Right lobe of liver (tissue), 4 donors: Measurements from ENCODE around the gene ADGRA1.

Source experiments
- POLR2A ChIP-seq: fragments of 450-650 bp; IDR thresholded peaks from one replicate; pipeline ENCODE4 v1.6.1; 2017; ENCODE audit warnings: antibody characterized with exemption, mild to moderate bottlenecking
- TF ChIP-seq, protein P1 (sequence below), 4 donors: fragments of 200-600 bp in 3 of 4; fragments of 450-650 bp in 1 of 4; IDR thresholded peaks; one replicate each; pipeline versions ENCODE4 v1.5.1 to v1.8.0; 2016 to 2022; ENCODE audit warnings: antibody characterized with exemption in 4 of 4, mild to moderate bottlenecking in 2 of 4
- donor health status: DM: no; HTN: no; CAD: no.
- donor health status: DM: no; HTN: no; CAD: no.
- donor health status: DM: no; HTN: yes; CAD: no.

GRCh38 chr10:133177380-133178157 lies 89.8 kb downstream of the ADGRA1 start:
- TF ChIP-seq, protein P1, sequence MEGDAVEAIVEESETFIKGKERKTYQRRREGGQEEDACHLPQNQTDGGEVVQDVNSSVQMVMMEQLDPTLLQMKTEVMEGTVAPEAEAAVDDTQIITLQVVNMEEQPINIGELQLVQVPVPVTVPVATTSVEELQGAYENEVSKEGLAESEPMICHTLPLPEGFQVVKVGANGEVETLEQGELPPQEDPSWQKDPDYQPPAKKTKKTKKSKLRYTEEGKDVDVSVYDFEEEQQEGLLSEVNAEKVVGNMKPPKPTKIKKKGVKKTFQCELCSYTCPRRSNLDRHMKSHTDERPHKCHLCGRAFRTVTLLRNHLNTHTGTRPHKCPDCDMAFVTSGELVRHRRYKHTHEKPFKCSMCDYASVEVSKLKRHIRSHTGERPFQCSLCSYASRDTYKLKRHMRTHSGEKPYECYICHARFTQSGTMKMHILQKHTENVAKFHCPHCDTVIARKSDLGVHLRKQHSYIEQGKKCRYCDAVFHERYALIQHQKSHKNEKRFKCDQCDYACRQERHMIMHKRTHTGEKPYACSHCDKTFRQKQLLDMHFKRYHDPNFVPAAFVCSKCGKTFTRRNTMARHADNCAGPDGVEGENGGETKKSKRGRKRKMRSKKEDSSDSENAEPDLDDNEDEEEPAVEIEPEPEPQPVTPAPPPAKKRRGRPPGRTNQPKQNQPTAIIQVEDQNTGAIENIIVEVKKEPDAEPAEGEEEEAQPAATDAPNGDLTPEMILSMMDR (IDR thresholded peaks at IDR 0.05) = no peak
- no peak for TF ChIP-seq POLR2A
